Measurements from ENCODE around the gene DHRS9.

DHRS9 gene

DNA sequence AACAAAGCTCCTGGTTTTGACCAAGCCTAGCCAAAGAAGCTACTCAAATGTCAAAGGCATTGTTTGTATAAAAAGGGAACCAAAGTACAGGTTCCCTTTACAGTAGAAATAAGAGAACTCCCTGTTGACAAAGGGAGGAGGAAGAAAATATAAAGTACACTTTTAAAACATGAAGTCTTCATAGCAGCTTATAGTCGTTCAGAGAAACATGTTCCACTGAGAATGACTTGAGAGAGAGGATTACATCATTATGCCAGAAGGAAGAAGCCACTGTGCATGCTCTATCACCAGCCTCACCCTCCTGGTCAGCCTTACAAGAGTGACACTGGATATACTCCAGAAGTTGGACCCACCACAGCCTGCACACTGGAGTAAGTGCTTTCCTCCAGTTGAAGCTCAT lies 2.5 kb upstream of the DHRS9 start:
- no peak for DNase-seq

DNA sequence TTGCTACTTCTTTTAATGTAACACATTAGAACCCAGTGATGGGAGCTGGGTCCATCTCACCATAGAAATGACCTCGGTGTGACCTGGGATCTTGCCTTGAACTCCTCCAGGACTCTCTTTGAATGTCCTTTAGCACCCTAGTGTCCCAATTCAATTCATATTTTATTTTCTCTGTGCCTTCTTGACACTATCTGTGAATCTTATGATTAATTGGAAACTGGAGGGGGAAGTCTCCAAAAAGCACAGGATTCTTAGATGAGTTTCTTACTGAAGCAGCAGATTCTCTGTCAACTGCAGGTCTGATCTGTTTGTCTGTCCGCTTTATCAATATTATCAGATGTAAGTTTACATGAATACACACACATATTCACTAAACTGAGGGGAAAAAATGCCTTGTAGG lies 470 bp downstream of the DHRS9 start:
- no peak for DNase-seq

DNA sequence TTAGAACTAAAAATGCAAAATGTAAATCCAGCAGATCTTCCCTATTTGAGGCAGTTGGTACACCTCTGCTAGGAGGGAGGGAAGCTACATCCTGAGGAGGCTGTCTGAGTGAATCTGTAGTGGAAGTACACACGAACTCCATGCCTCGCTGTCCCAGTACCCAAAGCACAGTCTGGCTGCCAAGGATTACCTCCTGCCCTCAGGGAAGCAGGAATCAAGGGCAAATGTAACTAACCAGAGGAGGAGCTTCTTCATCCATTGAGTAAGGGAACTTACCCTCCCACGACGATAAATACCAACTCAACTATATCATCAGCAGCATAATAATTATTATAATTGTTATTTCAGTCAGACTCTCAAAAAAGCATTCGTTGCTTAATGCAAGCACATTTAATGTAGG lies 2.1 kb downstream of the DHRS9 start:
- DNase-seq = no peak

DNA sequence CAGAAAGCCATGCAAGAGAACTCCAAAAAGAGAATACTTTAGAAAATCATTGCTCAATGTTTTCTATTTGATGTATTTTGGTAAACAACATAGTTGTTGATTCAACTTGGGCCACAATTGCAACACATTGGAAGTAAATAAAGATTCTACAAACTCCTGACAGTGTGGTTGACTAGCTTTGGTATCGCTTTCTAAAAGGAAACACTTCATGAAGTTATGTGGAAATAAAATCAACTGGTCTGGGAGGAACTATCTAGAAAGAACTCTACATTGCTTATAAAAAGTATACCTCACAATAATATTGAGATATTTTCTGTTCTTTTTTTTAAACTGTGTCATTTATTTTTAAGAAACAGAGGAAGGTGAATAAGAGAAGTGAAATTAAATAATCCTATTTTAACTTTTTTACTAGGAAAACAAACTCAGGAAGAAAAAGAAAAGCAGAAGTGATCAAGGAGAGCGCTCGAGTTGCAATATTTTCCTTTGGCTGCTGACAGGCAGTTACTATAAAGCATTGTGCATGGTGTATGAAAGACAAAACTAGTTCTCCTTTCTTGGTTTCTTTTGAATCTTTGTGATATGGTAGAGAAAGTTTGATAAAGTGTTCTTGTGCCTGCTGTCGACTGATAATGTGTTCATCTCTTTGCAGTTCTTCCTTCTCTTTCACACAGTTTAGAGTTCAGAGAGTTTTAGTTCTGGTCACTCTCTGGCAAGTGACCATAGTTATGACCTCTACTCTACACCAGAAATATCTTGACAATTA lies 3.0 kb downstream of the DHRS9 start:
- DNase-seq = no peak

- DNase-seq = no peak
These were observed 4.0 kb downstream of the DHRS9 start for GRCh38 chr2:169073211-169073962.

- DNase-seq = peak; percentile 25
These were observed 4.8 kb downstream of the DHRS9 start for GRCh38 chr2:169073963-169074751.

- DNase-seq = peak; percentile 50
These were observed 8.4 kb downstream of the DHRS9 start for GRCh38 chr2:169077674-169078240.

DNA sequence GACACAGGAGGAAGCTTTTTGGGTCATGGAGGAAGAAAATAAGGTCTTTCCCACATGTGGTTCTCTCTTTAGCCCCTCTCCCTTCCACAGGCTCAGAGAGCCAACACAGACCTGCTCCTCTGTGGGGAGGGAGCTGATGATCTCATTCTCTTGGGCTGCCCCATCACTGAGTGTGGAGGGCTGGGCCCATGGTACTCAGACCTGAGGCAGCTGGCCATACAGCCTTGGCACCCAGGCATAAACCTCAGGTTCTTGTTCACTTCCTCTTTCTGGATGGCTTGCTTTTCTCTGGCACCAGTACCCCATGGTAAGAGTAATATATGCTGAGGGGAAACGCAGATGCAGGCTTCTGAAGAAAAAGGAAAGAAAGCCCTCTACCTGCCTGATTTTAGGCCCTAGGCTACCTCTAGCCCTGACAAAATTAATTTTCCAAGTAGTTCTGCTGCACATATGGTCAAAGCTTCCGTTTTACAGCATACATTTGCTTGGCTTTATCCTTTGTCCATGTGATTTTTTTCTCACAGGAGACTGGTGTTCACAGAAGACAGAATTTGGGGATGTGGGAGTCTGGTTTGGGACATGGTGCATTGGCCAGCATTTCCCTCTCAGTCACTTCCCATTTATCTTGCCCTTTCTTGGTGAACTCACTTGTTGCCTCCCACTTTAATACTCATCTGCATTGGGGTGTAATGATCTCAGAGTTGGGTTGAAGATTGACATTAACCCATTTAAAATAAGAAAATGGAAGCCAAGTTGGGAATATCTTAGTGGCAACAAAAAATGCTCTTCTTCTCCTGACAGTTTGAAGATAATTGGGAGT lies 11.1 kb downstream of the DHRS9 start:
- DNase-seq = no peak

DNA sequence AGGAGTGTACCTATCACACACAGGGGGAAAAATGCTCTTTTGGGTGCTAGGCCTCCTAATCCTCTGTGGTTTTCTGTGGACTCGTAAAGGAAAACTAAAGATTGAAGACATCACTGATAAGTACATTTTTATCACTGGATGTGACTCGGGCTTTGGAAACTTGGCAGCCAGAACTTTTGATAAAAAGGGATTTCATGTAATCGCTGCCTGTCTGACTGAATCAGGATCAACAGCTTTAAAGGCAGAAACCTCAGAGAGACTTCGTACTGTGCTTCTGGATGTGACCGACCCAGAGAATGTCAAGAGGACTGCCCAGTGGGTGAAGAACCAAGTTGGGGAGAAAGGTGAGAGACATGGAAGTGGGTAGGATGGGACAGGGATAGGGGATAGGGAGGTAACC lies 12.2 kb downstream of the DHRS9 start:
- peak; percentile 51 for DNase-seq

DNA sequence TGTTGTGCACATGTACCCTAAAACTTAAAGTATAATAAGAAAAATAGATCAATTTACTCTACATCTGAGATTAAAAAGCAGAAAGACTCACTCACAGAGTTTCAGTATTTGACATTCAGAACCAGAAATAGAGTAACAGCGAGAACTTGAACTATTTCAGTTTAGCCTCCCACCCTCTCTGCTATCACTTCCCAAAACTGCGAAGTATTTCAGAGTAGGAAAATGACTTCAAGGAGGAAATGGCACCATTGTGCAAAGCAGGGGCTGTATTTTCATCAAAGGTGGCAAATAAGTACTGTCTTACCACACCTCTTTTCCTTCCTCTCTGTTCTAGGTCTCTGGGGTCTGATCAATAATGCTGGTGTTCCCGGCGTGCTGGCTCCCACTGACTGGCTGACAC lies 13.6 kb downstream of the DHRS9 start:
- DNase-seq = no peak

DNA sequence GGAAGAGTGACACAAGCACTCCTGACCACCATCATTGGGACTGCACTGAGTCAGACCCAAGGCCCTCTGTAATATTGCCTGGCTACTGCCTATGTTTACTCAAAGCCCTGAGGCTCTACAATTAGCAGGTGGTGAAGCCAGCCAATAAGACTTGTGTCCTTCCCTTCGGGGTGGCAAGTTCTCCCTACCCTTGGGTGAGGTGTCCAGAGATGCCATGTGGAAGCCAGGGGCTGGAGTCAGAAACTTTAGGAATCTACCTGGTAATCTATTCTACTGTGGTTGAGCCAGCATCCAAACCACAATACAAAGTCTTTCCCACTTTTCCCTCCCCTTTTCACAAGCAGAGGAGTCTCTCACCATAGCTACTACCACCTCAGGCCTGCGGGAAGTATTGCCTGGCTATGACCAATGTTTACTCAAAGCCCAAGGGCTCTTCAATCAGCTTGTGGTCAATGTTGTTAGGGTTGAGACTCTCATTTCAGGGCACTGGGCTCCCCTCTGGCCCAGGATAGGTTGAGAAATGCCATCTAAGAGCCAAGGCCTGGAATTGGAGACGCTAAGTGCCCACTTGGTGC lies 17.6 kb downstream of the DHRS9 start:
- DNase-seq = no peak

- DNase-seq = no peak
These were observed 18.5 kb downstream of the DHRS9 start for GRCh38 chr2:169087757-169088379.

- no peak for DNase-seq
These were observed 19.8 kb downstream of the DHRS9 start for GRCh38 chr2:169089182-169089581.

- DNase-seq = no peak
These were observed 20.9 kb downstream of the DHRS9 start for GRCh38 chr2:169090133-169090820.

GRCh38 chr2:169091256-169091655 lies 21.9 kb downstream of the DHRS9 start:
- no peak for DNase-seq

DNA sequence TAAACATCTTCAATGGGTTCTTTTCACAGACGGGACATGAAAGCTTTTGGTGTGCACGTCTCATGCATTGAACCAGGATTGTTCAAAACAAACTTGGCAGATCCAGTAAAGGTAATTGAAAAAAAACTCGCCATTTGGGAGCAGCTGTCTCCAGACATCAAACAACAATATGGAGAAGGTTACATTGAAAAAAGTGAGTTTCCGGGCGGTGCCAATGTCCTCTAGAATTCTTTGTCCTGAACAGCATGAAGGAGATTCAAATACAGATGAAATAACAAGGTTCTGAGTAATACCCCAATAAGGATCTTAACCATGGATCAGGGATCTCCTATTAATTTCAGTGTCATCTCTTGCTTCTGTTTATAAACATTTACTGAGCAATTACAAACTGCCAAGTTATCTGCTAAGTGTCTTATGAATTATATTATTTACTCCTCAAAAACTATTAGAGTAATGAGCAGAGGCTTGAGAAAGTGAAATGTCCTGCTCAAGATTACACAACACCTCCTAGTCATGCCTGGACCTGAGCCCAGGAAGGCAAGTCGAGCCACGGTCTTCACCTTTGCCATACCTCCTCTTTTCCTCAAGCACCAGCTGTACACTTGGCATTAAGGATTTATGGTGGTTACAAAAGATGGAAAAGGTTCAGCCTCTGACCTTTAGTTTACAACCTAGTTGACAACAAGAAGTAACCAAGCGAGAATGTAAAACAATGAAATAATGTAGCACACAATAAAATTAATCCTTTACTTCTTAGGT lies 22.6 kb downstream of the DHRS9 start:
- no peak for DNase-seq

GRCh38 chr2:169093535-169093934 lies 24.2 kb downstream of the DHRS9 start:
- no peak for DNase-seq

DNA sequence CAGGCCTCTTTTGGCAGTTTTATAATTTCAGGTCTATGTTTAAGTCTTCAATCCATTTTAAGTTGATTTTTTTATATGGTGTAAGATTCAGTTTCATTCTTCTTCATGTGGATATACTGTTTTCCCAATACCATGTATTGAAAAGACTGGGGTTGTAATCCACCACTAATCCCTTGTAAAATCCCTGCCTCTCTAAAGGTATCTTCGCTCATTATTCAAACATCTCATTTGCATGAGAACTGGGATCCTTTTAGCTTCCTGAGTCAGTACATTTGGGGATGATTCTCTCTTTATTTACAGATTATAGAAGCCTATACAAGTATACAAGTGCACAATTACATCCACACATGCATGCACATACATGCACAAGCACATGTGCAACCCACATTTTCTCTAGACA lies 25.3 kb downstream of the DHRS9 start:
- no peak for DNase-seq

GRCh38 chr2:169095621-169096105 lies 26.3 kb downstream of the DHRS9 start:
- no peak for DNase-seq

DNA sequence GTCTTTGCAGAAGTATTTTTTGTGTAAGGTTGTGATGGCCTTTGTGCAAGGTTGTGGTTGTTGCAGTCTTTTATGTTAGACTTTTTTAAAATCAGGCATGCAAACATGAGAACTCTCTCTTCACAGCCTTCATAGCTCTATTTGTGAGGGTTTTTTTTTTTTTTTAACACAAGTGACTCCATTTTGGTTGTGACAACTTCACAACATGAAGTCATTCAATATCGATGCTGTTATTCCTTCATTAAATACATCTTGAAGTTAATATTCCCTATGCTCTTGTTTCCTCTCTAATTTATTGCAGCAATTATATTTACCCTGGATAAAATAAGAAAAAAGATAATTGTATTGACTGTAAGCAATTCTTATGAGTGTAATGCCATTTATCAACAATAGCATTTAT lies 35.5 kb downstream of the DHRS9 start:
- peak; percentile 56 for DNase-seq

All from eye (tissue), 1 donor.